CD4-positive, alpha-beta T cell (primary cell): ENCODE results near the gene STX16. TPM values are rescaled to one million over a fixed set of nuclear protein-coding genes. Genes with fewer than 3 reads are reported as not detected.

Experiments
- ATAC-seq: fragments of 200-7000 bp; cut with Tn5 transposase; one replicate; pipeline ENCODE4 v1.10.0; 2022; ENCODE audit warnings: mild to moderate bottlenecking; ENCODE audit not compliant: poor library complexity
- CTCF ChIA-PET: fragments of 350-600 bp; sonication (Branson Sonifier 250); formaldehyde crosslinking; loops from one replicate; lab custom pipeline; 2021; ENCODE audit warnings: antibody characterized with exemption, inconsistent platforms; lab: Charles Lee
- POLR2A ChIA-PET: fragments of 350-600 bp; sonication (Branson Sonifier 250); formaldehyde crosslinking; loops from one replicate; lab custom pipeline; 2021; ENCODE audit warnings: antibody characterized with exemption, inconsistent platforms; lab: Charles Lee
- DNase-seq, 14 experiments: peaks; one replicate each; pipeline ENCODE4 v3.0.0-alpha.2; 2013 to 2020; ENCODE audit warnings: mixed read lengths in 2 of 14
- H3K27ac ChIP-seq, 2 donors: one replicate each; pipeline versions ENCODE4 v1.5.1 to v1.7.0; 2013; ENCODE audit warnings: low read length in 2 of 2, low read depth in 1 of 2, mild to moderate bottlenecking in 1 of 2
- H3K27me3 ChIP-seq, 2 experiments: 1 replicate in 1 of 2; 2 replicates in 1 of 2; pipeline versions ENCODE4 v1.6.1 to v1.7.0; 2013; ENCODE audit warnings: low read length in 2 of 2, control low read depth in 1 of 2, mild to moderate bottlenecking in 1 of 2, moderate library complexity in 1 of 2; ENCODE audit not compliant: insufficient read depth in 2 of 2, control insufficient read depth in 1 of 2
- H3K36me3 ChIP-seq: one replicate; pipeline ENCODE4 v1.6.1; 2013; ENCODE audit warnings: low read length, control low read depth; ENCODE audit not compliant: insufficient read depth
- H3K4me1 ChIP-seq: one replicate; pipeline ENCODE4 v1.6.1; 2013; ENCODE audit warnings: low read length, control low read depth; ENCODE audit not compliant: insufficient read depth
- H3K4me3 ChIP-seq: one replicate; pipeline ENCODE4 v1.5.1; 2013; ENCODE audit warnings: mild to moderate bottlenecking, low read length, moderate library complexity
- H3K9me3 ChIP-seq, 2 experiments: 1 replicate in 1 of 2; 2 replicates in 1 of 2; pipeline versions ENCODE4 v1.6.1 to v1.7.0; 2013; ENCODE audit warnings: low read length in 2 of 2, mild to moderate bottlenecking in 2 of 2, control low read depth in 1 of 2, moderate library complexity in 1 of 2; ENCODE audit not compliant: control insufficient read depth in 1 of 2, insufficient read depth in 1 of 2
- H3K27ac Mint-ChIP-seq: one replicate; pipeline ENCODE4 v1.8.0; 2020; ENCODE audit warnings: mixed read lengths
- H3K27me3 Mint-ChIP-seq: one replicate; pipeline ENCODE4 v1.8.0; 2021; ENCODE audit warnings: mixed read lengths
- H3K36me3 Mint-ChIP-seq: one replicate; pipeline ENCODE4 v1.8.0; 2021; ENCODE audit warnings: low read depth, mixed read lengths
- H3K4me1 Mint-ChIP-seq: one replicate; pipeline ENCODE4 v1.8.0; 2021; ENCODE audit warnings: low read depth, mixed read lengths
- H3K4me3 Mint-ChIP-seq: one replicate; pipeline ENCODE4 v1.8.0; 2020; ENCODE audit warnings: mild to moderate bottlenecking, mixed read lengths
- H3K9me3 Mint-ChIP-seq: one replicate; pipeline ENCODE4 v1.8.0; 2020; ENCODE audit warnings: mixed read lengths
- CTCF ChIP-seq: fragments of 200-600 bp; IDR thresholded peaks from one replicate; pipeline ENCODE4 v1.8.0; 2022; ENCODE audit warnings: antibody characterized with exemption, mild to moderate bottlenecking
- intact Hi-C, 2 experiments: fragments of 100-400 bp; cut with DNase I in 1 of 2; cut with micrococcal nuclease in 1 of 2; formaldehyde crosslinking; loops; one replicate each; pipeline versions ENCODE4 v1.15.1 to v1.9.0; 2023 to 2025; cut with DNase I, micrococcal nuclease
- total RNA-seq, 174 experiments: library from RNA in 2 of 174; stranded (reverse) in 2 of 174; gene quantifications; one replicate each; pipeline ENCODE4 v1.2.3 and lab custom pipeline; 2021 to 2026

The STX16 gene
- total RNA-seq, 2 experiments from 2014 or later, result 179 to 181 TPM

GRCh38 chr20:58616411-58616810, 34.7 kb upstream of the STX16 start:
- H3K27me3 ChIP-seq, result peaks cover 3 to 12% of the 10 kb centered on the region in 2 experiments
- Mint-ChIP-seq H3K4me1 (no peaks in the 10 kb centered on the region), H3K9me3 (no peaks in the 10 kb centered on the region), H3K4me3 (no peak overlapping the region), H3K27me3 (peaks cover 26% of the 10 kb centered on the region), H3K36me3 (no peaks in the 10 kb centered on the region), H3K27ac (no peak overlapping the region)
- ATAC-seq (no peak), DNase-seq (no peak)
- H3K9me3 ChIP-seq, result peaks cover 0 to 5% of the 10 kb centered on the region in 2 experiments
- H3K4me3 ChIP-seq, result no peak overlapping the region
- POLR2A ChIA-PET, result no interaction called here
- CTCF ChIA-PET, result no interaction called here
- intact Hi-C loops, result no loop called here
- H3K27ac ChIP-seq, result no peak overlapping the region
- no peaks in the 10 kb centered on the region for H3K4me1 ChIP-seq
- H3K36me3 ChIP-seq, result no peaks in the 10 kb centered on the region
- TF ChIP-seq CTCF, result no peak

- intact Hi-C loops, result no loop called here
- ChIA-PET POLR2A (no interaction called here), CTCF (no interaction called here)
- Mint-ChIP-seq H3K4me1 (no peaks in the 10 kb centered on the region), H3K4me3 (no peak overlapping the region), H3K27me3 (peaks cover 26% of the 10 kb centered on the region), H3K36me3 (no peaks in the 10 kb centered on the region), H3K9me3 (no peaks in the 10 kb centered on the region), H3K27ac (no peak overlapping the region)
- peaks cover 0 to 5% of the 10 kb centered on the region in 2 experiments for H3K9me3 ChIP-seq
- no peak overlapping the region for H3K27ac ChIP-seq
- TF ChIP-seq CTCF, result no peak
- H3K27me3 ChIP-seq, result peaks cover 3 to 12% of the 10 kb centered on the region in 2 experiments
- H3K36me3 ChIP-seq, result no peaks in the 10 kb centered on the region
- ATAC-seq (no peak), DNase-seq (no peak)
- H3K4me3 ChIP-seq, result no peak overlapping the region
- no peaks in the 10 kb centered on the region for H3K4me1 ChIP-seq
Measured at GRCh38 chr20:58617158-58617557, 33.9 kb upstream of the STX16 start.

GRCh38 chr20:58618351-58619076, 32.6 kb upstream of the STX16 start:
- CTCF ChIA-PET, result interaction anchor here (0.7 kb wide), 1 partner anchor 50 kb away, joined by 4 read pairs; no protein-coding TSS in a partner anchor
- no peaks in the 10 kb centered on the region for H3K4me1 Mint-ChIP-seq

More at GRCh38 chr20:58618351-58619076, 32.6 kb upstream of the STX16 start:
- H3K4me1 ChIP-seq, result no peaks in the 10 kb centered on the region
- peaks cover 0 to 5% of the 10 kb centered on the region in 2 experiments for H3K9me3 ChIP-seq
- DNase-seq (no peak), ATAC-seq (no peak)
- H3K4me3 Mint-ChIP-seq, result no peak overlapping the region
- no peak for TF ChIP-seq CTCF
- H3K36me3 Mint-ChIP-seq, result no peaks in the 10 kb centered on the region
- intact Hi-C loops, result no loop called here
- H3K4me3 ChIP-seq, result no peak overlapping the region
- no peaks in the 10 kb centered on the region for H3K36me3 ChIP-seq
- peaks cover 3 to 12% of the 10 kb centered on the region in 2 experiments for H3K27me3 ChIP-seq
- H3K27ac ChIP-seq, result no peak overlapping the region
- H3K27ac Mint-ChIP-seq, result no peak overlapping the region
- POLR2A ChIA-PET, result no interaction called here
- H3K9me3 Mint-ChIP-seq, result no peaks in the 10 kb centered on the region
- H3K27me3 Mint-ChIP-seq, result peaks cover 26% of the 10 kb centered on the region
